GM18507 (cell line): ENCODE results near the gene ENTPD5.

ENCODE experiments used
- DNase-seq: peaks from one replicate; pipeline ENCODE4 v3.0.0; 2011; ENCODE audit warnings: low read depth; ENCODE audit not compliant: insufficient read length; ENCODE audit errors: extremely low spot score
- FAIRE-seq: peaks from 2 replicates; lab custom pipeline; 2011; peaks lifted over from hg19 to GRCh38; lab: Jason Lieb, UNC

The ENTPD5 gene

GRCh38 chr14:74018586-74019407 is at the start of gene ENTPD5, which contains the start of gene BBOF1:
Gene ENTPD5 (minus strand): TSS chr14:74019288. CDS start chr14:73988102, 31,186 bp downstream.
Gene BBOF1 (plus strand): TSS chr14:74019349. CDS start chr14:74019479, 130 bp downstream.
- DNase-seq (peak; percentile 91), FAIRE-seq (peak; percentile 85)

GRCh38 chr14:74065746-74066575 is 46.9 kb upstream of the ENTPD5 start:
- DNase-seq (no peak), FAIRE-seq (no peak)

- DNase-seq: no peak
- FAIRE-seq: no peak
Measured at GRCh38 chr14:74064883-74065282, 45.8 kb upstream of the ENTPD5 start.

GRCh38 chr14:74064426-74064825 is 45.3 kb upstream of the ENTPD5 start:
- DNase-seq: no peak
- FAIRE-seq: no peak

DNA sequence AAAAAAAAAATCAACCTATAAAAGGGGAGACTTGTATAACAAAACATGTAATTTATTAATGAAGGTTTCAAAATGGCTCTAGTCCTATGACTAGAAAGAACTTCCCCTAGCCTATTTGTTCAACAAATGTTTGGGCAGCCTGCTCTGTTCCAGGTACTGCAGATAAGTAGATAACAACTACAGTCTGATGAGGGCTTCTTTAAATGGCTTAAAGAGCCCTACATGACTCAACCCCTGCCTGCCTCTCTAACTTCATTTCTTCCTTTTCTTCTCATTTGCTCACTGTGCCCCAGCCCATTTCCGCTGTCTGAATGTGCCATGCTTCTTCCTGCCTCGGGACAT is 43.7 kb upstream of the ENTPD5 start:
- FAIRE-seq: no peak

DNA sequence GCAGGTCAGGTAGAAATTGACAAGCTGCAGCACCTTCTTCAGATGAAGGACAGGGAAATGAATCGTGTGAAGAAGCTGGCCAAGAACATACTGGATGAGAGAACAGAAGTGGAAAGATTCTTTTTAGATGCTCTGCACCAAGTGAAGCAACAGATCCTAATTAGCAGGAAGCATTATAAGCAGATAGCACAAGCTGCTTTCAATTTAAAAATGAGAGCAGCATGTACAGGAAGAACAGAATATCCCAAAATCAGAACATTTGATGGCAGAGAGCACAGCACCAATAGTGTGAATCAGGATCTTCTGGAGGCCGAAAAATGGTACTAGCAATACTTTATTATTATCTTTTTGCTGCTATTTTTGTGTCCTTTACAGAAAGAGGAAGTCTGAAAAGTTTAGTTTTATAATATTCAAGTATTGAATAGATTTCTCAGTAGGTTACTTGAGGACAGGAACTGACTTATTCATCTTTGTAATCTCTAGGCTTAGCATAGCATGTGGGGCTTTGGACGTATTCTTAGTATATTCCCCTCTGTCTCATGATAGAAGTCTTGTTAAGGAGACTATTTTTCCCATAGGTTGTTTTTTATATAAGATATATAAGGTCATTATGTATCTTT is 30.9 kb upstream of the ENTPD5 start:
- no peak for FAIRE-seq
- no peak for DNase-seq

More for the DNA sequence above, 43.7 kb upstream of the ENTPD5 start:
- no peak for DNase-seq

- FAIRE-seq: no peak
Measured at GRCh38 chr14:74048281-74048680, 29.2 kb upstream of the ENTPD5 start.

GRCh38 chr14:74045522-74045921 is 26.4 kb upstream of the ENTPD5 start:
- DNase-seq (no peak), FAIRE-seq (no peak)

More at GRCh38 chr14:74048281-74048680, 29.2 kb upstream of the ENTPD5 start:
- DNase-seq: no peak

GRCh38 chr14:74042296-74042695 is 23.2 kb upstream of the ENTPD5 start:
- DNase-seq: no peak
- no peak for FAIRE-seq

DNA sequence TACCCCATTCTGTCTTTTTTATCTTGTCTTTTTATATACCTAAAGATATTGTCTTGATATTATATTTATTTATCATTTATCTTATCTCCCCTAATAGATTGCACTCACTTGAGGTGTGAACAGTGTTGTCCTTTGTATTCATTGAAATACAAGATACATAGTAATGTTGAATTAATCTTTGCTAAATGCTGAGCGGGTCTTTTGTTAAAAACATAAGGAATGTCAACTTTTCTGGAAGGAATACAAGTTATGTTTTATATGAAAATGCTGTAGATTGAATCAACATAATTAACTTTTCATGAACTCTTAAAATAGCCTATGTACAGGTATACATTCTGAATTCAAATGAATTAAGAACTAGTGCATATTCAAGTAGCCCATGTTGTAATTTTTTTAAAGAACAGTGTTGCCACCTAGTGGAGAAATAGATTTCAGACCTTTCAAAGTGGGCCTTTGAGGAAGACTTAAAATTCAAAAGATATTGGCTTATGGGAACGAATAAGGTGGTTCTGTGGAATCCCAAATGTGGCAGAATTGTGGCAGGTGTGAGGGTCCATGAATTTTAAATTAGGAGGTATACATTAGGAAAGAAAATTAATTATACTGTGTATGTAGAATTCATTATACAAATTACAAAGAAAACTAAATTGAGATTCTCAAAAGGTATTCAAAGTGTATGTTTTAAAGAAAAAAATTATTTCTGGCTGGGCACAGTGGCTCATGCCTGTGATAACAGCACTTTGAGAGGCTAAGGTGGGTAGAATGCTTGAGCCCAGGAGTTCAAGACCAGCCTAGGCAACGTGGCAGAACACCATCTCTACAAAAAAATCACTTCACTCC is 19.2 kb upstream of the ENTPD5 start:
- FAIRE-seq (peak; percentile 42), DNase-seq (no peak)

DNA sequence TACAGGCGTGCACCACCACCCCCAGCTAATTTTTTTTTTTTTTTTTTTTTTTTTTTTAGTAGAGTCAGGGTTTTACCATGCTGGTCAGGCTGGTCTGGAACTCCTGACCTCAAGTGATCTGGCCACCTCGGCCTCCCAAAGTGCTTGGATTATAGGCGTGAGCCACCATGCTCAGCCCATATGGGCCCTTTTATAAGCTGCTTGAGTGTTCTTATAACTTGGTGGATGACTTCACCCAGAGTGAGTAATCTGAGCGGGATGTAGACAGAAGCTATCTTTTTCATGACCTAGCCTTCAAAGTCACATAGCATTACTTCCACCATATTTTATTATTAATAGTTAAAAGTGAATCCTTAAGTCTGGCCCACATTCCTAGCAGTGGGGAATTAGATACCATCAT is 16.5 kb upstream of the ENTPD5 start:
- FAIRE-seq (no peak), DNase-seq (no peak)

- FAIRE-seq: no peak
- DNase-seq: no peak
Measured at GRCh38 chr14:74034572-74034971, 15.5 kb upstream of the ENTPD5 start.

GRCh38 chr14:74029136-74029535 is 10.0 kb upstream of the ENTPD5 start:
- FAIRE-seq: no peak

GRCh38 chr14:74022346-74022745 is 3.3 kb upstream of the ENTPD5 start:
- no peak for DNase-seq
- FAIRE-seq: no peak

More at GRCh38 chr14:74029136-74029535, 10.0 kb upstream of the ENTPD5 start:
- no peak for DNase-seq

DNA sequence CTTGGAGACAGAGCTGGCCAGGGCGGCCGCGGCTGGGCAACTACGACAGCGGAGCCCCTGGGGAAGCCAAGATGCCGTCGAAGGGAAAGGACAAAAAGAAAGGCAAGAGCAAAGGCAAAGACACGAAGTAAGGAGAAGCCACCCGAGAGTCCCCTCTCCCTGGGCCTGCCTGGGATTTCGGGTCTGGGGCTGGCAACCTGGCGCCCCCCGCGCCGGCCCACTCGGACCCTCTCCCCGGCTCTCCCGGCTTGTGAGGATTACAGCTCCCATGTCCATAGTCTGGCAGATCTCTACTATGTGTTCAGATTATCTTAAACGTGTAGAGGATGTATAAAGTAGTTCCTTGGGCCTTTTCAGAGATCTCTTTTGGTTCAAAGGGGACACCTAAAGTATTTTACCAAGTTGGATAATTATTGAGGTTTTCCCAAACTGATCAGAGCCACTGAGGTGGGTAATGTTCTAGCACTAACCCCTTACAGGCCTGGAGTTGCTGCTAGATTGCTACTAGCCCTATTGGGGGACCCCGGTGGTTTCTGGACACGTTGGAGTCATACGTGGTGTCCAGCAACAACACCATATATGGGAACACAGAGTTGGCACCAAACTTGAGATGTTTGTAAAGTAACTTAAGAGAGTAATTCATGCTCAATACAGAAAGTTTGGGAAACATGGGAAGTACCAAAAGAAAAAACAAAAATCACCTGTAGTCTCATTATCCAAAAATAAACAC is 485 bp upstream of the ENTPD5 start:
- no peak for DNase-seq
- FAIRE-seq: no peak

- no peak for DNase-seq
- peak; percentile 55 for FAIRE-seq
Measured at GRCh38 chr14:74018174-74018585, 908 bp downstream of the ENTPD5 start.

- DNase-seq (no peak), FAIRE-seq (no peak)
Measured at GRCh38 chr14:74015963-74016362, 3.1 kb downstream of the ENTPD5 start.

DNA sequence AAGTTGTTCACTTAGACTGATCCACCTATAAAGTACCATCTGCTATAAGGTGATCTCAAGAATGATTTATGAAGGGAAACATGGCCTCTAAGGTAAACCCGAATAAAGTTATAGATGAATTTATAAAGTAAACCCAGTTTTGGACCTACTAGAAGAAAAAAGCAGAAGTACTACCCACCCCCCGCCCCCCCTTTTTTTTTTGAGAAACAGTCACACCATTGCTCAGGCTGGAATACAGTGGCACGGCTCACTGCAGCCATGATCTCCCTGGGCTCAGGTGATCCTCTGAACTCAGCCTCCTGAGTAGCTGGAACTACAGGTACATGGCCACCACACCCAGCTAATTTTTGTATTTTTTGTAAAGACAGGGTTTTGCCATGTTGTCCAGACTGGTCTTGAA is 3.9 kb downstream of the ENTPD5 start:
- DNase-seq: no peak
- FAIRE-seq: no peak

GRCh38 chr14:74014299-74014698 is 4.8 kb downstream of the ENTPD5 start:
- no peak for FAIRE-seq
- DNase-seq: no peak
